Activated CD8-positive, alpha-beta memory T cell treated with anti-CD3 and anti-CD28 coated beads, Interleukin-2, amount 10 ng/mL, durations not matched to agents 7 days and 5 days (primary cell): Measurements from ENCODE around the gene OR9Q1. TPM values are rescaled to one million over a fixed set of nuclear protein-coding genes. Genes with fewer than 3 reads are reported as not detected.

Experiments used
- ATAC-seq: fragments of 150-1000 bp; cut with Tn5 transposase; one replicate; pipeline ENCODE4 v1.10.0; 2021; ENCODE audit warnings: moderate library complexity
- CTCF ChIA-PET: fragments of 350-600 bp; sonication (Branson Sonifier 250); formaldehyde crosslinking; loops from one replicate; lab custom pipeline; 2021; ENCODE audit warnings: antibody characterized with exemption; lab: Charles Lee
- DNase-seq: peaks from one replicate; pipeline ENCODE4 v3.0.0-alpha.2; 2020
- H3K27ac Mint-ChIP-seq: one replicate; pipeline ENCODE4 v1.8.0; 2021; ENCODE audit warnings: mild to moderate bottlenecking, mixed read lengths
- H3K27me3 Mint-ChIP-seq: one replicate; pipeline ENCODE4 v1.8.0; 2021; ENCODE audit warnings: mixed read lengths
- H3K36me3 Mint-ChIP-seq: one replicate; pipeline ENCODE4 v1.8.0; 2021; ENCODE audit warnings: mild to moderate bottlenecking, mixed read lengths
- H3K4me1 Mint-ChIP-seq: one replicate; pipeline ENCODE4 v1.8.0; 2021; ENCODE audit warnings: mixed read lengths
- H3K4me3 Mint-ChIP-seq: one replicate; pipeline ENCODE4 v1.8.0; 2021; ENCODE audit warnings: mild to moderate bottlenecking, moderate library complexity, mixed read lengths
- H3K9me3 Mint-ChIP-seq: one replicate; pipeline ENCODE4 v1.8.0; 2022; ENCODE audit warnings: low read depth, mixed read lengths
- total RNA-seq, 2 experiments: library from RNA; stranded (reverse); gene quantifications; one replicate each; pipeline ENCODE4 v1.2.3, GENCODE V29; 2021

The OR9Q1 gene
- total RNA-seq, 2 experiments from 2014 or later: not detected

DNA sequence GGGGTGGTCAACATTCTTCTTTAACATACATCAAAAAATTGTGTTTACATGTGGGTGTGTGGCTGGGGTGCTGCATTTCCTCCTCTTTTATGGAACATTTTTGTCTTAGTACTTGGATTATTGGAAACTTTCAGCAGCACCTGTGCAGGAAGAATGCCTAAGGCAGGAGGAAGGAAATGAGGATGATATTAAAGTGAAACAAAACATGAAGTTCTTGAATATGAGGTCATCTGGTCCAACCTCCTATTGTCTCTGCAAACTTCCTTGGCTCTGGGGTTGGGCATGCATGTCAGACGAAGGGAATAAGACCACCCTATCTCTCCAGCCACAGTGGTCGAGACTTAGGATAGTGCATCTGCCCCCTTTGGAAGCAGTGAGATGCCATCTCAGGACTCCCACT lies 20.6 kb upstream of the OR9Q1 start:
- no peaks in the 10 kb centered on the region for H3K36me3 Mint-ChIP-seq
- CTCF ChIA-PET: no interaction called here

DNA sequence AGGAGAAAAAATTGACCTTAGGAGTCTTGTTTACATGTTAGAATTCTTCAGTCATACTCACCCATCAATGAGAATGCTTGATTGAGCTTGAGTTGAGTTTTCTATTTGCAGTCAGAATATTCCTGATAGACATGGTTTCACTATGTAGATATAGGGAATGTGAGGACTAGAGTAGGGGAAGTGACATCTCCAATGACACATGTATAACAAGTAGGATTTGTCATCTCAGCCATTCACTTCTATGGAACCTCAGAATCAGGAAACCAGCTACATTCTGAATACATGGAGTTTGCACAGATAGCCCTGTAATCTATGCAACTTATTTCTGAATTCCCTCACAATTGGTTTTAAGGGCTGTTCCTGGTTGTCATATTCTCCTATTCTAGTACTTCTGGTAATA lies 20.1 kb upstream of the OR9Q1 start:
- ATAC-seq (no peak), DNase-seq (no peak)
- Mint-ChIP-seq H3K4me1 (no peaks in the 10 kb centered on the region), H3K4me3 (no peak overlapping the region), H3K9me3 (no peaks in the 10 kb centered on the region), H3K27me3 (no peaks in the 10 kb centered on the region), H3K27ac (no peak overlapping the region), H3K36me3 (no peaks in the 10 kb centered on the region)
- CTCF ChIA-PET: no interaction called here

More for the DNA sequence above, 20.6 kb upstream of the OR9Q1 start:
- no peak overlapping the region for H3K4me3 Mint-ChIP-seq
- no peaks in the 10 kb centered on the region for H3K9me3 Mint-ChIP-seq
- no peaks in the 10 kb centered on the region for H3K27me3 Mint-ChIP-seq
- no peak overlapping the region for H3K27ac Mint-ChIP-seq
- DNase-seq: no peak
- ATAC-seq: no peak
- H3K4me1 Mint-ChIP-seq: no peaks in the 10 kb centered on the region

DNA sequence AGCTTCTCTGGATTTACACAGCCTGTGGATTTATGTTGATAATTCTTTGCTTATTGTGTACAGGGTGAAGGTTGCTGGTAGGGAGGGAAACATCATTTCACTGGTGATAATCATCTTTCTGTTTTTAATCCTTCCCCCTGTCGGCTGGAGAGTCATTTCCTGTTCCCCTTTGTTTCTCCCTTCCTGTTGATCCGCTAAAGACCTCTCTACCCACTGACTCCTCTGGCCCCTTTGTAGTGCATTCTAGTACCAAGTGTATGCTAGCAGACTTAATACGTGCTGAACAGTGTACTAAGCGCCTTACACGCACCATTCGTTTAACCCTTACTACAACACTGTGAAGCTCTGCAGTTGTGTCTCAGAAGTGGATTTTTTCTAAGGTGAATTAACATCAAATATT lies 19.0 kb upstream of the OR9Q1 start:
- H3K4me3 Mint-ChIP-seq: no peak overlapping the region
- H3K36me3 Mint-ChIP-seq: no peaks in the 10 kb centered on the region
- no peaks in the 10 kb centered on the region for H3K4me1 Mint-ChIP-seq
- no peak overlapping the region for H3K27ac Mint-ChIP-seq
- CTCF ChIA-PET: no interaction called here
- no peak for ATAC-seq
- no peaks in the 10 kb centered on the region for H3K27me3 Mint-ChIP-seq
- DNase-seq: no peak
- H3K9me3 Mint-ChIP-seq: no peaks in the 10 kb centered on the region

- CTCF ChIA-PET: no interaction called here
- ATAC-seq (no peak), DNase-seq (no peak)
- Mint-ChIP-seq H3K4me3 (no peak overlapping the region), H3K27me3 (no peaks in the 10 kb centered on the region), H3K4me1 (no peaks in the 10 kb centered on the region), H3K27ac (no peak overlapping the region), H3K9me3 (no peaks in the 10 kb centered on the region), H3K36me3 (no peaks in the 10 kb centered on the region)
These were observed 16.7 kb upstream of the OR9Q1 start for GRCh38 chr11:58006940-58007339.

DNA sequence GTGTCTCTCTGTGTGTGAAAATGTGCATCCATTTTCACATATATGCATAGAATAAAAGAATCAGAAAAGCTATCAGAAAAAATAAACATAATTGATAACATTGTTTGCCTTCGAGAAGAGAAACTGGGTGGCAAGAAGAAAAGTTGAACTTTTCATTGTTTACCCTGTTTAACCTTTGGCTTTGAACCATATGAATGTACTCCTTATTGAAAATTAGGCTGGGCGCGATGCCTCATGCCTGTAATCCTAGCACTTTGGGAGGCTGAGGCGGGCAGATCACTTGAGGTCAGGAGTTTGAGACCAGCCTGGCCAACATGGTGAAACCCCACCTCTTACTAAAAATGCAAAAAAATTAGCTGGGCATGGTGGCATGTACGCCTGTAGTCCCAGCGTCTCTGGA lies 11.9 kb upstream of the OR9Q1 start:
- CTCF ChIA-PET: no interaction called here
- no peaks in the 10 kb centered on the region for H3K9me3 Mint-ChIP-seq
- H3K27ac Mint-ChIP-seq: no peak overlapping the region
- DNase-seq: no peak
- H3K4me3 Mint-ChIP-seq: no peak overlapping the region
- no peaks in the 10 kb centered on the region for H3K27me3 Mint-ChIP-seq
- H3K4me1 Mint-ChIP-seq: no peaks in the 10 kb centered on the region
- no peak for ATAC-seq
- no peaks in the 10 kb centered on the region for H3K36me3 Mint-ChIP-seq

DNA sequence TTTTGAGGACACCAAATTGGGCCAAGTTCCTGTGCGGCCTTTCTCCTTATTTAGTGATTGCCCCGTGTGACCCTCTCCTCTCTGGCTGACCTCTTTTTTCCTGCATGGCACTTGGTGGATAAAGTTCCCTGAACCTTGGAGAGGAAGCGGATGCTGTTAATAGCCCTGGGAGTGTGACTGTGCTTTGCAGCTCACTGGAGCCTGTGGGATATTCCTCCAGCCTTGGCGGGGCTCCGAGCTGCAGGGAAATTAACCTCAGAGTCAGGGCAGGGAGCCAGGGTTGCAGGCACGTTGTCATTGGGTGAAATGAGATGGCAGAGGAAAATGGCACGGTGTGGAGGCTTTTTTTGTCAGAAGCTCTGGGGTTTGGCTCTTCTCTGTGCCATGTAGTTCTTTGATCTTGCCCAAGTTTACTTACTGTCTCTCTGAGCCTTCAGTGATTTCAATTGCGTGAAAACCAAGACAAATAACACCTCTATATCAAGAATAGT lies 965 bp downstream of the OR9Q1 start:
- no peak overlapping the region for H3K4me3 Mint-ChIP-seq
- no peaks in the 10 kb centered on the region for H3K9me3 Mint-ChIP-seq

GRCh38 chr11:58027341-58027740 lies 3.7 kb downstream of the OR9Q1 start:
- Mint-ChIP-seq H3K27ac (no peak overlapping the region), H3K9me3 (no peaks in the 10 kb centered on the region), H3K27me3 (no peaks in the 10 kb centered on the region), H3K4me3 (no peak overlapping the region), H3K36me3 (no peaks in the 10 kb centered on the region), H3K4me1 (no peaks in the 10 kb centered on the region)
- DNase-seq: no peak
- CTCF ChIA-PET: no interaction called here
- no peak for ATAC-seq

More for the DNA sequence above, 965 bp downstream of the OR9Q1 start:
- H3K27me3 Mint-ChIP-seq: no peaks in the 10 kb centered on the region
- CTCF ChIA-PET: no interaction called here
- DNase-seq (no peak), ATAC-seq (no peak)
- H3K27ac Mint-ChIP-seq: no peak overlapping the region
- no peaks in the 10 kb centered on the region for H3K4me1 Mint-ChIP-seq
- no peaks in the 10 kb centered on the region for H3K36me3 Mint-ChIP-seq

GRCh38 chr11:58028687-58029411 lies 5.2 kb downstream of the OR9Q1 start:
- Mint-ChIP-seq H3K36me3 (no peaks in the 10 kb centered on the region), H3K9me3 (no peaks in the 10 kb centered on the region), H3K4me1 (no peaks in the 10 kb centered on the region), H3K27me3 (no peaks in the 10 kb centered on the region), H3K4me3 (no peak overlapping the region), H3K27ac (no peak overlapping the region)
- CTCF ChIA-PET: no interaction called here
- DNase-seq: no peak
- no peak for ATAC-seq

GRCh38 chr11:58030653-58031052 lies 7.0 kb downstream of the OR9Q1 start, which contains the start of gene OR6Q1:
Gene OR6Q1, plus strand, starts transcription at chr11:58030953. Its CDS starts 0 bp downstream, at chr11:58030953.
- Mint-ChIP-seq H3K9me3 (no peaks in the 10 kb centered on the region), H3K4me3 (no peak within 1 kb of the TSS), H3K36me3 (no peaks in the 10 kb centered on the region), H3K27ac (no peak within 1 kb of the TSS), H3K27me3 (no peaks in the 10 kb centered on the region), H3K4me1 (no peaks in the 10 kb centered on the region)
- ATAC-seq: no peak
- no peak for DNase-seq
- CTCF ChIA-PET: interaction anchor here (0.5 kb wide), 1 partner anchor 630 kb away, joined by 3 read pairs; no protein-coding TSS in a partner anchor

GRCh38 chr11:58034471-58034870 lies 10.8 kb downstream of the OR9Q1 start:
- Mint-ChIP-seq H3K4me3 (no peak overlapping the region), H3K4me1 (no peaks in the 10 kb centered on the region), H3K36me3 (no peaks in the 10 kb centered on the region), H3K27me3 (no peaks in the 10 kb centered on the region), H3K27ac (no peak overlapping the region), H3K9me3 (no peaks in the 10 kb centered on the region)
- no peak for ATAC-seq
- DNase-seq: no peak
- CTCF ChIA-PET: no interaction called here

DNA sequence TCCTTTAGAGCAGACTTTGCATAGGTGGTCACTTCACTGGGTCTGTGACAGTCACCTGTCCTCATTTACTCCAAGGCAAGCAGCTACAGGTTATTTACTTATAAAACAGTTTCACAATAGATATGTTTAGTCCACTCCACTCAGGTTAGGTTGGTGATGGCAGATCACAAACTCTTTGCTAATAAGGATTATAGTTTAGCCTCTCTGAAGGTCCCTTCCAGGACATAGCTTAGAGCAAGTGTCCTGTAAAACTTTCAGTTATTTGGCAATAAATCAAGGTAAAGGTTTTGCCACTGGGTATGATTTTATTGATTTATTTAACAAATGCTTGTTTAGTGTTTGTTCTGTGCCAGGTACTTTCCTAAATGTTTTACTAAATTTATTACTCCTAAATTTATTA lies 15.9 kb downstream of the OR9Q1 start:
- DNase-seq (no peak), ATAC-seq (no peak)
- no peaks in the 10 kb centered on the region for H3K4me1 Mint-ChIP-seq
- H3K27me3 Mint-ChIP-seq: no peaks in the 10 kb centered on the region
- peaks cover 4% of the 10 kb centered on the region for H3K9me3 Mint-ChIP-seq
- H3K27ac Mint-ChIP-seq: no peak overlapping the region
- CTCF ChIA-PET: no interaction called here
- H3K4me3 Mint-ChIP-seq: no peak overlapping the region
- no peaks in the 10 kb centered on the region for H3K36me3 Mint-ChIP-seq

- Mint-ChIP-seq H3K27me3 (no peaks in the 10 kb centered on the region), H3K36me3 (no peaks in the 10 kb centered on the region)
- no peak for ATAC-seq
These were observed 19.7 kb downstream of the OR9Q1 start for GRCh38 chr11:58043379-58043778.

DNA sequence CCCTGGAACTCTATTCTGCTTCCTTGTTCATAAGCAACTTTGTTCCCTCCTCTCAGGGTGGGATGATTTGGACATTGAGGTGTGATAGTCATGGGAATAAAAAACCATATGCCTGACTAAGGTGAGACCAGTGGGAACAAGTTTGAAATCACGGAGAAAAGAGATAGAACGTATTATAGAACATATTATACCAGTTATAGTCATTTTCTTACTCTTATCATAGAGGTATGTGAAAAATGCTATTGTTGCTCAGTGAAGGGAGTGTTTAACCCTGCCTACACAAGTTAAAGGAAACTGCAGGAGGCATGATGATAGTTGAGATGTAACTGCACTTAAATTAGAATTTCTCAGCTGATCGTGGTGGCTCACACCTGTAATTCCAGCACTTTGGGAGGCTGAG lies 22.6 kb downstream of the OR9Q1 start:
- H3K4me3 Mint-ChIP-seq: no peak overlapping the region
- CTCF ChIA-PET: no interaction called here
- H3K27ac Mint-ChIP-seq: no peak overlapping the region
- H3K4me1 Mint-ChIP-seq: no peaks in the 10 kb centered on the region
- no peaks in the 10 kb centered on the region for H3K36me3 Mint-ChIP-seq
- peaks cover 5% of the 10 kb centered on the region for H3K9me3 Mint-ChIP-seq
- DNase-seq (no peak), ATAC-seq (no peak)
- H3K27me3 Mint-ChIP-seq: no peaks in the 10 kb centered on the region

More at GRCh38 chr11:58043379-58043778, 19.7 kb downstream of the OR9Q1 start:
- Mint-ChIP-seq H3K27ac (no peak overlapping the region), H3K4me3 (no peak overlapping the region), H3K4me1 (no peaks in the 10 kb centered on the region), H3K9me3 (peaks cover 5% of the 10 kb centered on the region)
- DNase-seq: no peak
- CTCF ChIA-PET: no interaction called here

DNA sequence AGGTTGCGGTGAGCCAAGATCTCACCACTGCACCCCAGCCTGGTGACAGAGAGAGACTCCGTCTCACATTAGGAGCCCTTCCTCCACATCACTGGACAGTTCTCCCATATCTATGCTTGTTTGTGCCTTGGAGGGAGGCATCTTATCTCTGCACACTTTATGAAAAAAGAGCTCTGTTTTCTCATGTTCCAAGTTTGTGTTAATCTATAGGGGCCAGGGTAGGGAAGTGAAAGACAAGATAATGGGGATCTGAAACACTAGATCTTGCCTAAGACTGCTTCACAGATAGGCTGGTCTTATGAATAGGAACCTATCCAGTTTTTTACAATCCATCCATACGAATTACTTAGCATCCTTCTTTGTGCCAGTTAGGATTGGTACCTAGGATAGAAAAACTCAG lies 24.1 kb downstream of the OR9Q1 start:
- no peaks in the 10 kb centered on the region for H3K27me3 Mint-ChIP-seq
- ATAC-seq (no peak), DNase-seq (no peak)
- H3K9me3 Mint-ChIP-seq: peaks cover 5% of the 10 kb centered on the region
- CTCF ChIA-PET: interaction anchor here (0.6 kb wide), 1 partner anchor 479 kb away, joined by 3 read pairs; no protein-coding TSS in a partner anchor
- no peaks in the 10 kb centered on the region for H3K36me3 Mint-ChIP-seq
- no peaks in the 10 kb centered on the region for H3K4me1 Mint-ChIP-seq
- H3K27ac Mint-ChIP-seq: no peak overlapping the region
- no peak overlapping the region for H3K4me3 Mint-ChIP-seq
